ENCODE data around the gene PRF1.

Gene PRF1

GRCh38 chr10:70561070-70561469, 41.5 kb downstream of the PRF1 start:
- H3K27ac ChIP-seq = no peak overlapping the region
- peaks cover 15 to 27% of the 10 kb centered on the region in 2 experiments for H3K4me1 ChIP-seq (ENCODE audit: control insufficient read depth in 1 of 2, insufficient read depth in 1 of 2, low read depth in 1 of 2, low read length in 1 of 2)
- H3K36me3 ChIP-seq = no peaks in the 10 kb centered on the region
- H3K4me3 ChIP-seq (ENCODE audit: low read depth in 1 of 2, low read length in 1 of 2) = no peak overlapping the region
- H3K9me3 ChIP-seq = no peaks in the 10 kb centered on the region
- no peaks in the 10 kb centered on the region for H3K27me3 ChIP-seq
- TF ChIP-seq CTCF (IDR thresholded peaks at IDR 0.05) = no peak

- Histone ChIP-seq H3K4me1 (ENCODE audit: control insufficient read depth in 1 of 2, insufficient read depth in 1 of 2, low read depth in 1 of 2, low read length in 1 of 2) (peaks cover 9 to 21% of the 10 kb centered on the region in 2 experiments), H3K4me3 (ENCODE audit: low read depth in 1 of 2, low read length in 1 of 2) (no peak overlapping the region), H3K9me3 (no peaks in the 10 kb centered on the region), H3K27me3 (no peaks in the 10 kb centered on the region), H3K36me3 (no peaks in the 10 kb centered on the region), H3K27ac (no peak overlapping the region)
- no peak for TF ChIP-seq CTCF (IDR thresholded peaks at IDR 0.05)
Observed at GRCh38 chr10:70560511-70560941, 42.0 kb downstream of the PRF1 start.

- TF ChIP-seq CTCF (IDR thresholded peaks at IDR 0.05) = no peak
- Histone ChIP-seq H3K9me3 (no peaks in the 10 kb centered on the region), H3K27me3 (no peaks in the 10 kb centered on the region), H3K4me1 (ENCODE audit: control insufficient read depth in 1 of 2, insufficient read depth in 1 of 2, low read depth in 1 of 2, low read length in 1 of 2) (peaks cover 3 to 15% of the 10 kb centered on the region in 2 experiments), H3K4me3 (ENCODE audit: low read depth in 1 of 2, low read length in 1 of 2) (no peak overlapping the region), H3K36me3 (no peaks in the 10 kb centered on the region), H3K27ac (no peak overlapping the region)
Observed at GRCh38 chr10:70559861-70560260, 42.7 kb downstream of the PRF1 start.

DNA sequence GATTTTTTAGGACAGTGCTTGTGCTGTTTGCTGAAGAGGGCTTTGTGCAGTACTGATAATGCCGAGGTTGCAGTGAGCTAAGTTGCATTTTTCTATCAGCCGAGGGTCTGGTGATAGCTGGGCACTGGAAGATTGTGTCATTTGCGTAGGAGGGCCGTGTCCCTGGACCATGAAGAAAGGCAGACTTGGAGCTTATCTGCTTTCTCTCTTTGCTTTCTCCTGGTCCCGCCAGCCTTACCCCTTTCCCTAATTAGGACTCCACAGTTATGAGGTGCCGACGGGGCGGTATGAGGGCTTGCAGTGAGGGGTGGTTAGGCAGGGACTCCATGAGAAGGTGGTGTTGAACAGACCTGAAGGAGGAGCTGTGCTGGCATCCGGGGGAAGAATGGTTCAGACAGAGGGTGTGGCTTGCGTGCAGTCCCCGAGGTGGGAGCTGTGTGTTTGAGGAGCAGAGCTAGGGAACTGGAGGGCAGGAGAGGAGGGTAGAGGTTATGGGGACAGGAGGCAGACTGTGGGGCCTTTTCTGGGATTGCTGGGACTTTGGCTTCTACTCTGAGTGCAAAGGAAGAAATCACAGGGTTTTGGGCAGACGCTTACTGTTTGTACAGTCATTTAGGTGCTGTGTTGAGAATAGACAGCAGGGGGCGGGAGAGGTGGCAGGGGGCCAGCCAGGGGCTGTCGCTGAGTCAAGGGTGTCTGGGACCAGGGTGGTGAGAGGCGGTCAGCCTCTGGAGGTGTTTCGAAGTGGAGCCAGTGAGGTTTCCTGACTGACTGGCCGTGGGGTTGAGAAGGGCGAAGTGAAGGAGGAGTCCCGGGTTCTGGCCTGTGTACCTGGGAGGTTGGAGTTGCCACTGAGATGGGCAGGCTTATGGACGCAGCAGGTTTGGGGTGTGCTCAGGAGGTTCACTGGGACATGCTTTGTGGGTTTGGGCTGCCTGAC, 43.4 kb downstream of the PRF1 start:
- Histone ChIP-seq H3K27me3 (no peaks in the 10 kb centered on the region), H3K4me1 (ENCODE audit: control insufficient read depth in 1 of 2, insufficient read depth in 1 of 2, low read depth in 1 of 2, low read length in 1 of 2) (peaks cover 0 to 11% of the 10 kb centered on the region in 2 experiments), H3K27ac (no peak overlapping the region), H3K9me3 (no peaks in the 10 kb centered on the region), H3K36me3 (no peaks in the 10 kb centered on the region), H3K4me3 (ENCODE audit: low read depth in 1 of 2, low read length in 1 of 2) (peak overlapping the region in 1 of 2 experiments; percentile 30)
- TF ChIP-seq CTCF (IDR thresholded peaks at IDR 0.05) = peak; percentile 19

- no peak for TF ChIP-seq CTCF (IDR thresholded peaks at IDR 0.05)
- Histone ChIP-seq H3K36me3 (no peaks in the 10 kb centered on the region), H3K4me3 (ENCODE audit: low read depth in 1 of 2, low read length in 1 of 2) (no peak overlapping the region), H3K9me3 (no peaks in the 10 kb centered on the region), H3K4me1 (ENCODE audit: control insufficient read depth in 1 of 2, insufficient read depth in 1 of 2, low read depth in 1 of 2, low read length in 1 of 2) (peaks cover 0 to 11% of the 10 kb centered on the region in 2 experiments), H3K27ac (no peak overlapping the region), H3K27me3 (no peaks in the 10 kb centered on the region)
Observed at GRCh38 chr10:70558295-70558694, 44.2 kb downstream of the PRF1 start.

All from neutrophil (primary cell).